GM18907 (cell line): ENCODE results near the gene COL27A1.

Experiments used
- ATAC-seq: cut with Tn5 transposase; IDR thresholded peaks from one replicate; pipeline ENCODE4 v1.9.1; 2021; ENCODE audit warnings: mild to moderate bottlenecking, moderate library complexity; ENCODE audit not compliant: unreplicated experiment

The COL27A1 gene

GRCh38 chr9:114299286-114300152, 144.2 kb downstream of the COL27A1 start:
- no peak for ATAC-seq

GRCh38 chr9:114300153-114300845, 145.0 kb downstream of the COL27A1 start:
- no peak for ATAC-seq

DNA sequence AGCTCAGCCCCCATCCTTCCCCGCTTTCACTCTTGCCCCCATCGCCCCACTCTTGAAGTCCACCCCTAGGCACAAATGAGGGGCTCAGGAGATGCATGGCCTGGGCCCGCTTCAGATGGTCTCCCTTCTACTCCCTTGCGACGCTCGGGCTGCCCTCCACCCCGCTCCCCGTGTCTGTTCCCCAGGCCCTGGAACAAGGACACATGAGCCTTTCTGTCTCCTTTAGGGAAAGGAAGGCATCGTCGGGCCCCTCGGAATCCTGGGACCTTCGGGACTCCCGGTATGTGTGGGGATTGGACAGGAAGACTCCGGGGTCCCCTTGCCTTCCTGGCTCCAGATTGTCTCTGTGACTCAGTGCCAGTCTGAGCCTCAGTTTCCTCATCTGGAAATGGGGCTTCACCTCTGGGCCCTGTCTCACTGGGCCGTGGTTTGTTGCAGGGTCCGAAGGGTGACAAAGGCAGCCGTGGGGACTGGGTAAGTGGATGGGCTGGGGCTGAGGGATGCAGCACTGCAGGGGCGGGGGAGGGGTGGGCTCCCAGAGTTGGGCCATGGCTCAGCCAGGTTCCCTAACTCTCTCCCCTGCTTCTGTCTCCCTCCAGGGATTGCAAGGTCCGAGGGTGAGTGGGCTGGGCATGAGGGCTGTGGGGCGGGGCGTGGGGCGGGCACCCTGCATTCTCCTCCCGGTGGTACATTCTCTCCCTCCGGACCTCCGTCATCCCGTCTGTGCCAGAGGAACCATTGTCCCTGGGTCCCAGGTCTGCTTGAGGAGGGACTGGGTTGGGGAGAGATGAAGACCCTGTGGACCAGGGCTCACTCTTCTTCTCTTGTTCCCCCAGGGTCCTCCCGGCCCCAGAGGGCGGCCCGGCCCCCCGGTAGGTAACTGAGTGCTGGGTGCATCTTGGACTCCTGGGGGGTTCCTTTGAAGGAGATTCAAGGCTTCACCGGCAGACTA, 145.8 kb downstream of the COL27A1 start:
- ATAC-seq, result no peak

DNA sequence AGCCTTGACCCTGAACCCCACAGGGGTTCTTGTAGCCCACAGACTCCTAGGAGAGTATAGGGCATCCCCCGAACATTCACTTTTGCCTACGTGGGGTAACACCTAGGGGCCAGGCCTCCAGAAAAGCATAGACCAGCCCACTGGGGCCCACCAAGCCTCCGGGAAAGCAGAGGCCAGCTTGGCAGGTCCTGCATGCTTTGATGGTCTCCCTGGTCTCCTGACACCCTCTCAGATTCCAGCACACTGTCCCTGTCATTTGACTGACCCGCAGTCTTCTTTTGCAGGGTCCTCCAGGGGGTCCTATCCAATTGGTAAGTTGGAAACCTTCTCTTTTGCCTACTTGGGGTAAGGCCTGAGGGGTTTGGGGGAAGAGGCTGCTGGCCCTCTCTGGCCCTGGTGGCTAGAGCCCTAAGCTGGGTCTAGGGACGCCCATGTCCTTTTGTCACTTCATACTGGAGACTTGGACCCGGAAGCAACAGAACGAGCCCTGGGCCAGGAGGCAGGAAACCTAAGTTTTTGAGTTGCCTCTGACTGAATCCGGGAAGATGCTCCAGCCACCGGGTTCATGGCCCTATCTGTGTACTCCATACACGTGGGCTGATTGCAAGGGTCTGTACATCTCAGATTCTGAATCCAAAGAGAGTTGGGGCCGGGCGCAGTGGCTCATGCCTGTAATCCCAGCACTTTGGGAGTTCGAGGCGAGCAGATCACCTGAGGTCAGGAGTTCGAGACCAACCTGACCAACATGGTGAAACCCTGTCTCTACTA, 146.6 kb downstream of the COL27A1 start:
- no peak for ATAC-seq

DNA sequence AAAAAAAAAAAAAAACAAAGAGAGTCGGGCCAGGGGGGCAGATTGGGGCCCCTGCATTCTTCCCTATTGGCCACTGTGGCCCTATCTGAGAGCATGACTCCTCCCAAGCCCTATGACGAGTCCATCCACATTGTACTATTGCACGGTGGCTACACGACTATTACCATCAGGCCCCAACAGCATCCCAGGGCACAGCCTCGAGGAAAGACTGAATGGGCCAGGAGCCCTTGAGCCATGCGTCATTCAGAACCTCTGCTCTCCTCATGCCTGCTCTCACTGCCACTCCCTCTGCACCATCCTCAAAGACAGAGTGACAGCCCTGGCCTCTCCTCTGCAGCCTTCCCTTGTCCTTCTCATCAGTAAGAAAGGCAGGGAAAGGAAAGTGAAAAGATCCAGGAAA, 147.4 kb downstream of the COL27A1 start:
- ATAC-seq, result no peak

- ATAC-seq, result no peak
Observed at GRCh38 chr9:114303571-114303970, 148.2 kb downstream of the COL27A1 start.

- ATAC-seq, result no peak
Observed at GRCh38 chr9:114303977-114304376, 148.6 kb downstream of the COL27A1 start.

GRCh38 chr9:114304416-114305188, 149.3 kb downstream of the COL27A1 start:
- no peak for ATAC-seq

GRCh38 chr9:114307899-114308267, 152.5 kb downstream of the COL27A1 start:
- ATAC-seq, result no peak

- no peak for ATAC-seq
Observed at GRCh38 chr9:114308361-114308950, 153.1 kb downstream of the COL27A1 start.

DNA sequence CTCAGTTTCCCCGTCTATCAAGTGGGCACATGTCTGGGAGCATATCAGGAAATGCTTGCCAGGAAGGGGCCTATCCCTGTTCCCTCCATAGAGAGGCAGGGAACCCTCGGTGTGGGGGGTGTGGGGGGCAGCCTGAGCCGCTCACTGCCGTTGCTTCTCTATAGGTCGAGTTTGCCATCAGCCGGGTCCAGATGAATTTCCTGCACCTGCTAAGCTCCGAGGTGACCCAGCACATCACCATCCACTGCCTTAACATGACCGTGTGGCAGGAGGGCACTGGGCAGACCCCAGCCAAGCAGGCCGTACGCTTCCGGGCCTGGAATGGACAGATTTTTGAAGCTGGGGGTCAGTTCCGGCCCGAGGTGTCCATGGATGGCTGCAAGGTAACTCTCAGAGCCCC, 153.8 kb downstream of the COL27A1 start:
- no peak for ATAC-seq

DNA sequence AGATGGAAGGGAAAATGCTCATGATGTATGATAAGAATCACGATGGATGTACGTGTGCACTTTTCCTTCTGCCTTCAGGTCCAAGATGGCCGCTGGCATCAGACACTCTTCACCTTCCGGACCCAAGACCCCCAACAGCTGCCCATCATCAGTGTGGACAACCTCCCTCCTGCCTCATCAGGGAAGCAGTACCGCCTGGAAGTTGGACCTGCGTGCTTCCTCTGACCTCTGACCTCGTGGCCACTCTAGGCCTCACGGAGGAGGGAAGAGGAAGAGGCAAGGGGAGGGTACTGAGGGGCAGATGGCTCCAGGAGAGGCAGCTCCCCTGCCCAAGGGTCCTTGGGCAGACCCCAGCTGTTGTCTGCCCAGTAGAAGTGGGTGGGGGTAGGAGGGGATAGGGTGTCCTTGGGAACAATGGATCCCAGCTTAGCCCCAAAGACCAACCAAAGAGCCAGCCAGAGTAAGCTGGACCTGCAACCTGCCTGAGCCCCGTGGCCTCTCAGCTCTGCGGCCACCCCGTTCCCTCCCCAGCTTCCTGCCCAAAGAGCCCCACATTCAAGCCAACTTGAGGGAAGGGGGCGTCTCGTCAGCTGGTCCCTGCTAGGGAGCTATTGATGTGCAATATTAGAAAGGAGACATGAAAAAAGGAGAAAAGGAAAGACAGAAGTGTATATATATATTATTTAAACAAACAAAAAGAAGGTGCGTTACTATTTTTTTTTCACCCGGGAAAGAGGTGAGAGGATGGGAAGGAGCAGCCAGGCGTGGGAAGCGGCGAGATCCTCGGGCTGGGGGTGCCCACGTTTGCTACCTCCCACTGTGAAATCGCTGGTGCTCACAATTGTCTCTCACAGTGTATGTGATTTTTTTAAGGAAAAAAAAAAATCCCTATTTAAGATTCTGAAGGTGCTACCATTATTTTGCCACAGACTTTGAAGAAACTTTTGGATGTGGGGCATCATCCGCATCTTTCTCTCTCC, 155.4 kb downstream of the COL27A1 start:
- no peak for ATAC-seq

DNA sequence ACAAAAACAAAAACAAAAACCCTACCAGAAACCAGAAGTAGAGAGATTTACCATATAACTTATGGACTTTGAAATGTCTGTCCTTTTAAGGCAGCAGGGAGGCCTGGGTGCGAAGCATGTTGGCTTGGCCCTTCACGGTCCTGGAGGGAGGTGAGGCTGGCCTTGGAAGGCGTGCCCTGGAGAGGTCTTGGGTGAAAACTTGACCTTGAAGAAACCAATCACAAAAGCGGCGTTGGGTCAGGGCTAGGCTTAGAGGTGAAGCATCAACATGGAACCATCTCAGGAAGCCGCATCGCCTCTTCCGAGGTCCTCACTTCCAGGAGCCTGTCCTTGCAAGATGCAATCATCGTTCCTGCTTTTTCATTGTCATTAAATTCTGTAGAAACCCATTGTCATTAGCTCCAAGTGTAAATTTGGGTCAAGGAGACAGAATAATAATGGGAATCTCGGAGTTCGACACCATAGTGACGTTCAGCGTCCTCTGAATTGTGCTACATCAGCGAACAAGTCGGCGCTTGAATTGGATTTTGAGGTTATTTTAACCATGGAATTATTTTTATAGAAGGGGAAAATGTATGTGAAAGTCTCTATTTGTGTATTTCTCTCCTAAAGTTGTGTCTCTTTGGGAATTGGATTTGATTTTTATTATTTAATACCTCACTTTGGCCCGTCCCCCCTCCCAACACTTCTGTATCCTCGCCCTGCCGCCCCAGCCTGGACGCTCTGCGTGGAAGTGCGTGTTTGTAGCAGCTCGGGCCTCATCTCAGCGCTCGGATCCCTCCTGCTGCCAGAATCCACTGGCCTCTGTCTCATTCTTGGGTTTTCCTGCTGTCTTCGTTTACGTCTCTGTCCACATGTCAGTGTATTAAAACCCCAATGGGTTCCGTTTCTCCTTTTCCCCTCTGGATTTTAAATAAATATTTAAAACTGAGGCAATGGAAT, 156.5 kb downstream of the COL27A1 start:
- no peak for ATAC-seq

GRCh38 chr9:114312513-114312875, 157.2 kb downstream of the COL27A1 start:
- no peak for ATAC-seq

GRCh38 chr9:114313186-114313585, 157.8 kb downstream of the COL27A1 start:
- no peak for ATAC-seq

DNA sequence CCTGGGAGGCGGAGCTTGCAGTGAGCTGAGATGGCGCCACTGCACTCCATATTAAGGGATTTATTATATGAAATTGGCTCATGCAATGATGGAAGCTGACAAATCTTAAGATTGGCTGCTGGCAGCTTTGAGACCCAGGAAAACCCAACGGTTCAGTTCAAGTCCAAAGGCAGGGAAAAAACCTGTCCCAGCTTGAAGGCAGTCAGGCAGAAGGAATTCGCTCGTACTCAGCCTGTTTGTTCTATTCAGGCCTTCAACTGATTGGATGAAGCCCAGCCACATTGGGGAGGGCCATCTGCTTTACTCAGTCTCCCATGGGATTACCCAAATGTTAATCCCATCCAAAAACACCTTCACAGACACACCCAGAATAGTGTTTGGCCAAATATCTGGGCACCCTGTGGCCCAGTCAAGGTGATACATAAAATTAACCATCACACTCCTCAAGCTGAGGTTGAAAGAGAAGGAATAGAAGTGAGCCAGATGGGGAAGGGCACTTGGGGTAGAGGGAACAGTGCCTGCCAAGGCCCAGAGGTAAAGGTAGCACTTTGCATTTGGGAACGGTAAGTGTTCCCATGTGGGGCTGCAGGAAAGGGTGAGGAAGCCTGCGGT, 159.0 kb downstream of the COL27A1 start:
- no peak for ATAC-seq
